Measurements from ENCODE around the gene SPATA20.

DNA sequence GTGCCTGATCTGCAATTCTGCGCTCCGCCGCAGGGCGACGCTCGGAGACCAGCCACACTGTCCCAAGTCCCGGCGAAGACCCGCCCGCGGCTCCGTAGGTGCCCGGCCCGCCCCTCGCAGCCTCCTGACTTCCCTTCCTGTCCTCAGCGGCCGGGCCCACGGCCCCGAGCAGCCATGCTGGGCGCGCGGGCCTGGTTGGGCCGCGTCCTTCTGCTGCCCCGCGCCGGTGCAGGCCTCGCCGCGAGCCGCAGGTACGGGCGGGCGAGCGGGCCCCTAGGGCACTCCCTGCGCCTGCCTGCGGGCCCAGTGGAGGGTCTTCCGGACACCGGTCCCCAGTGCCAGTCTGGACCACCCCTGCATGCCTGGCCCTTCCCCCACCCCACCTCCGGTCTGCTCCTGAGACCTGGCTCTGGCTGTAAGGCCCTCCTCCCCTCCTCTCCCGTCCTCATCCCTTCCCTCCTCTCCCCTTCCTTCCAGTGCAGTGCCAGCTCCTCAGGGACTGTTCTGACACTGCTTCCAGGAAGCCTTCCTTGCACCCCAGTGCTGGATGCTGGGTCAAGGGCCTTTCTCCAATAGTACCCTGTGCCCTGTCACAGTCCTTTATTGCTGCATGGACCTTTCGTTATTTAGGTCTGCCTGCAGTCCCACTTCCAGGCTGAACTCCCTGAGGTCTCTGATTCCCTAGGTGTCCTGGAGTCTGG lies at the start of gene SPATA20:
- TF ChIP-seq CTCF (IDR thresholded peaks at IDR 0.05) = peak; percentile 96 to 100 (median 98)
- TF ChIP-seq POLR2A (IDR thresholded peaks at IDR 0.05) = peak; percentile 82 to 87

Data from adrenal gland (tissue), 5 donors.